ENCODE results near the gene NAT8L. TPM values are rescaled to one million over a fixed set of nuclear protein-coding genes. Genes with fewer than 3 reads are reported as not detected.
A peak's percentile ranks its signal among the peaks of the same experiment; 100 is the strongest.

Gene NAT8L
- total and polyA plus RNA-seq, 2 donors (not counting 1 experiment from before 2014, with no cell fraction given) = 0.03 to 0.25 TPM

GRCh38 chr4:2102045-2102883, 43.1 kb downstream of the NAT8L start:
- peaks cover 24% of the 10 kb centered on the region for H3K27me3 Mint-ChIP-seq
- no peak overlapping the region for H2AFZ ChIP-seq (ENCODE audit: insufficient read depth, low read depth, low read length, poor library complexity, severe bottlenecking)
- TF ChIP-seq CTCF (IDR thresholded peaks at IDR 0.05) (no peak), EZH2 (IDR thresholded peaks at IDR 0.05; ENCODE audit: borderline replicate concordance, insufficient read depth, low read depth, low read length, poor library complexity, severe bottlenecking) (no peak)
- H3K27me3 ChIP-seq (replicated peaks in 1 of 4; ENCODE audit: control extremely low read depth in 1 of 4, control insufficient read depth in 3 of 4, insufficient read depth in 4 of 4, low read length in 3 of 4) = peaks cover 0 to 43% (median 22%) of the 10 kb centered on the region in 4 experiments
- no peak for ATAC-seq (ENCODE audit: low read depth)
- DNase-seq = no peak
- H3K4me3 ChIP-seq (ENCODE audit: control extremely low read depth in 1 of 5, extremely low read depth in 1 of 5, insufficient read depth in 1 of 5, low read depth in 2 of 5, low read length in 4 of 5) = no peak overlapping the region
- no peaks in the 10 kb centered on the region for H3K36me3 ChIP-seq (replicated peaks in 1 of 2; ENCODE audit: control extremely low read depth in 1 of 2, control insufficient read depth in 1 of 2, extremely low read depth in 1 of 2, insufficient read depth in 2 of 2, low read length in 1 of 2)
- H4K20me1 ChIP-seq (ENCODE audit: control insufficient read depth, insufficient read depth, low read length, poor library complexity, severe bottlenecking) = no peaks in the 10 kb centered on the region
- no peak overlapping the region for H3K9ac ChIP-seq (ENCODE audit: low read length)
- H3K9me3 ChIP-seq (ENCODE audit: control extremely low read depth in 1 of 3, control insufficient read depth in 2 of 3, insufficient read depth in 1 of 3, low read length in 2 of 3) = peaks cover 1 to 31% (median 28%) of the 10 kb centered on the region in 3 donors
- ChIA-PET POLR2A (interaction anchor here (0.6 kb wide), 1 partner anchor 140 kb away, joined by 3 read pairs; the partner anchor contains the start of genes HAUS3 and POLN), CTCF (no interaction called here)
- H3K79me2 ChIP-seq (ENCODE audit: control insufficient read depth, insufficient read depth, low read length) = no peaks in the 10 kb centered on the region
- H3K4me2 ChIP-seq (replicated peaks; ENCODE audit: low read depth, low read length, poor library complexity, severe bottlenecking) = no peak overlapping the region
- intact Hi-C loops (cut with micrococcal nuclease) = no loop called here
- H3K9me3 Mint-ChIP-seq (ENCODE audit: insufficient read depth) = peaks cover 11% of the 10 kb centered on the region
- peaks cover 7% of the 10 kb centered on the region for H3K4me1 Mint-ChIP-seq
- no peaks in the 10 kb centered on the region for H3K4me1 ChIP-seq (ENCODE audit: control insufficient read depth in 2 of 2, insufficient read depth in 2 of 2, low read length in 2 of 2)
- 81% methylated on average over 4 of the region's 4 CpGs for WGBS (ENCODE audit: insufficient coverage)
- H3K27ac Mint-ChIP-seq = peak overlapping the region; percentile 38
- H3K4me3 Mint-ChIP-seq = no peak overlapping the region
- no peak overlapping the region for H3K27ac ChIP-seq (ENCODE audit: low read length in 2 of 2)
